HG02870 (cell line): Measurements from ENCODE around the gene RPL26.
A peak's percentile ranks its signal among the peaks of the same experiment; 100 is the strongest.

Experiments used
- ATAC-seq: cut with Tn5 transposase; IDR thresholded peaks from one replicate; pipeline ENCODE4 v1.9.1; 2021; ENCODE audit warnings: mild to moderate bottlenecking, moderate library complexity; ENCODE audit not compliant: unreplicated experiment

Gene RPL26

GRCh38 chr17:8383143-8383822, at the start of gene RPL26:
TSS of gene RPL26 (minus strand) at chr17:8383193. CDS start at chr17:8382310, 883 bp downstream.
- ATAC-seq, result peak; percentile 76

DNA sequence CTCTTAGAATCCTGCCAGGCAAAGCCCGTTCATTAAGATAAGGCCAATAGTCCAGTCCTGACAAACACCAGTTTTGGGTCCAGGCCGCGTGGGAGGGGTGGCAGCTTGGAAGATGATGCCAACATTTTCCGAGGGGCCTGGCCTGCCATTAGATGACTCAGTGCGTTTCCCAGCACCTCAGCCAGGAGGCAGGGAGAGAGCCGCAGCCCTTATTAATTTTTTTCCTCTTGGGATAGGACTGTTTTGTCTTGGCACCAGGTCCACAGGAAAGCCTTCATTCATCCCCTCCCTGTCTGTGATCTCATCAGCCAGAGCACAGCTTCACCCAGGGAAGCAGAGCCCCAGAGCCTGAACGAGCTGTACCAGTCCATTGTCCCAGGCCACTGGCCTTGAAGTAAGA, 48.0 kb upstream of the RPL26 start:
- no peak for ATAC-seq

DNA sequence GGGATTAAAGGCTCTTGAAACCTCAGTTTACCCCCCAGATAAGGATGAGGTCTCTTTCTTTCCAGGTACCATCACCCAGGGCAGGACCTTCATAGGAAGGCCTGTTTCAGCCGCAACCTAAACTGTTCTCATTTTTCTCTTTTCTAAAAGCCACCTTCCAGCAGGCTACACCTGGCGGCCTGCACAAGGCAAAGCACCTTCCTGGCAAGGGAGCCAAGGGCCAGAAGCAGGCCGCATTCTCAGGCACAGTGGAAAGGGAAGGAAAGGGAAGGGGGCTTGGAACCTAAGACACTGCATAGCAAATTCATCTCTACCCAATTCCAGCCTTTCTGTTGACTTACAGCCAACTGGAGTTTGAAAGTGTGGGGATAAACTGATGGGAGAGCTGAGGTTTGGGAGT, 43.8 kb upstream of the RPL26 start:
- ATAC-seq, result no peak

DNA sequence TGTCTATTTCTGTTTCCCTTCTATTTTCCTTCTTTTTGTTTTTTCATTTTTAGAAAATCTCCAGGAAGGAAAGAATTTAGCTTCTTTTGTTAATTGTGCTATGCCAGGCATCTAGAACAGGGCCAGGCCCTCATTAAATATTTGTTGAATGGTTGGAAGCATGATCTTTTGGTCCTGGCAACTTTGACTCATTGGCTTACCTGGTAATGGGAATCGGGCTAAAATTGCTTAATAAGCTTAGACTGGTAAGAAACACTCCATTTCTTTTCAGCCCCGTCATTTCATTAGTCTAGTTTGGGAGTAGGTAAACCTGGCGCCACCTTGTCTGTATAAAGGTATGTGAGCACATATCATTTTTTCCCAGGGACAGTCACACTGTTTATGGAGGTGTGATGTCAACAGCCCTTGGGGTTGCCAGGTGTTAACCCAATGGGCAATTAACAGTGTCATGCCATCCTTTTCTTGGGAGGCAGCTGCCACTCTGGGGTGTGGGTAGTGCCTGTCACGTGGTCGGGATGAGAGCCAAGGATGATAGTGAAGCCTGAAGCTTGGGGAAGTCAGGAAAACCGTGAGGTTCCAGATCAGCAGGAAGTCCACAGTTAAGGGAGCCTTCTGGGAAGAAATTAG, 43.2 kb upstream of the RPL26 start:
- ATAC-seq, result no peak

DNA sequence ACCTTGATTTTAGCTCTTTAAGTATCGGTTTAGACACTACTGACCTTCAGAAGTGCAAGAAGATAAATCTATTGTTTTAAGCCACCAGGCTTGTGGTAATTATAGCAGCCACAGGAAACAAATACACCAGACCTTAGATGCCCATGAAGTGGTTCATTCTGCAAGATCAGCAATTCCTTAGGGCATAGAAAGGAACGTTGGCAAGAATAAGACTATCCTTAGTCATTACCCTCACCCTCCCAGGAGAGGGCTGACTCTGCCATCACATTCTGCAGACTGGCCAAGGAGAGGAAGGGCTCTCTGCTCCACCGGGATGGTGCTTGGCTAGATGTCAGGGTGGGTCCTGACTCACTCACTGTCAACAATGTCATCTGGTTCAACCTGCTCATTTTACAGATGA, 38.6 kb upstream of the RPL26 start:
- no peak for ATAC-seq

DNA sequence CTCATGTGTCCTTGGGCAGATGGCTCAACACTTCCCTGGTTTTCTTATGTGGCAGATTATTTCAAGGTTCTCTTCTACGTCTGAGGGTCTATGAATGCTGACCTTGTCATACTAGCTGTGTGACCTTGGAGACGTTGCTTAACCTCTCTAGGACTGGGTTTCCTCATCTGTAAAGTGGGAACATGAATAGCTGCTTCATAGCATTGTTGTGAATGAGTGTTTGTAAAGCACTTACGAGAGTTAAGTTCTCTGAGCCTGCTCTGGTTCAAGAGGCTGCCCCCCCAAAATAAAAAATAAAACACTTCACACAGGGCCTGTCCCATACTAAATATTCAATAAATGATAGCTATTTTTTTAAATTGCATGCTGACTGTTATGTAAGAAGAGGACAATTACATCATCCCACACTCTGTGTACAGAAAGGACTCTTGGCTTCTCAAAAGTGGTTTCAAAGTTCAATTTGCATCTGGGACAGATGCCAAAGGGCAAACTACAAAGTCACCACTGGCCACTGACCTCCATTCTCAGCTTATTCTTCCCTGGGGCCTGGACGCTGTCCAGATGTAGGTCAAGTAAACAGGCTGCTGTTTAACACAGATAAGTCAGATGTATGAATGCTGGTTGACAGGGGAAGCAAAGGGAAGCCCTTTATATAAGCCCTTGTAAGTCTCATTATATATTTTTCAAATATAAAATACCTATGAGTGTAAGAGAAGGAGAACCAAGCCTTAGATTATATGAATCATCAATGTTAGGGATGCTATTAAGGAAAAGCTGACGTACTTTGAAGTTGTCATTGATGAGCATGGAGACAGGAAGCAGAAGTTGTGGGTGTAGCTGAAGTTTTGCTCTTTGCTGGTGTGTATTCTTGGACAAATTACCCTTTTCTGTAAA, 37.3 kb upstream of the RPL26 start:
- ATAC-seq, result no peak

DNA sequence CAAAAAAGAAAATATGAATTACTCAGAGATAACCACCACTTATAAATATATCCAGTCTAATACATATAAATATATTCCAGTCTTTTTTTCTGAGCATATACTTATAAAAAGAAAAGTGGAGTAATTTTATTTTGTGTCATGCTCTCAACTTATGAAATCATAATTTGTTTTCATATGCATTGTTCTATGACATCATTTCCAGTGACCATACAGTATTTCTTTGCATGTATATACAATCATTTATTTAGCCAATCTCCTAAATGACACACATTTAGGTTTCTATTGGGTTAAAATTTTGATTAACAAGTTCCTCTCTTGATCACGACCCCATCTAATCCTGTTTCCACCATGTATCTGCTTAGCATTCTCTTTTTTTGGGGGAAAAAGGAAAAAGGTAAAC, 36.3 kb upstream of the RPL26 start:
- no peak for ATAC-seq

DNA sequence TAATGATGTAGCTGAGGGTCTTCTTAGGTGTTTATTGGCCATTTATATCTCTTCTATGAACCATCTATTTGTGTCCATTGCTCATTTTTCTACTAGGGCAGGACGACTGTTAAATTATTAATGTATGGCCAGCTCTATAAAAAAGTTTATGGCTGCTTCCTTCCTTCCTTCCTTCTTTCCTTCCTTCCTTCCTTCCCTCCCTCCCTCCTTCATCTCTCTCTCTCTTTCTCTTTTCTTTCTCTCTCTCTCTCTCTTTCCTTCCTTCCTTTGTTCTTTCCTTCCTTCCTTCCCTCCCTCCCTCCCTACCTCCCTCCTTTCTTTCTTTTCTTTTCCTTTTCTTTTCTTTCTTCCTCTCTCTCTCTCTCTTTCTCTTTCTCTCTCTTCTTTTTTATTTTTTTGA, 35.5 kb upstream of the RPL26 start:
- ATAC-seq, result no peak

GRCh38 chr17:8417806-8418205, 34.8 kb upstream of the RPL26 start:
- no peak for ATAC-seq

DNA sequence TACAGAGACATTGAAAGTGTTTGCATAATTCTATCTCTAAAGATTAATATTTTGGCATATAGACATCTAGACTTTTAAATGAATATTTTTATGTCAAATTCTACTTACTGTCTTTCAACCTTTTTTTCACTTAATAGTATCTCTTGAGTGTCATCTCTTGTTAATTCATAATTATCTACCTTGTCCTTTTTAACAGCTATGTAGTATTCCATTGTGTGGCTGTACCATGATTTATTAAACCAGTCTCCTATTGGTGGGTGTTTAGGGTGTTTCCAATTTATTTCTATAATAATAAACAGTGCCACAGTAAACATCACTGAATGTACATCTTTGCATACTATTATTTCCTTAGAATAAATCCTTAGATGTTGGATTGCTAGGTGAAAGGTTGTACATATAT, 30.9 kb upstream of the RPL26 start:
- ATAC-seq, result no peak

- ATAC-seq, result no peak
Observed at GRCh38 chr17:8413328-8413727, 30.3 kb upstream of the RPL26 start.

DNA sequence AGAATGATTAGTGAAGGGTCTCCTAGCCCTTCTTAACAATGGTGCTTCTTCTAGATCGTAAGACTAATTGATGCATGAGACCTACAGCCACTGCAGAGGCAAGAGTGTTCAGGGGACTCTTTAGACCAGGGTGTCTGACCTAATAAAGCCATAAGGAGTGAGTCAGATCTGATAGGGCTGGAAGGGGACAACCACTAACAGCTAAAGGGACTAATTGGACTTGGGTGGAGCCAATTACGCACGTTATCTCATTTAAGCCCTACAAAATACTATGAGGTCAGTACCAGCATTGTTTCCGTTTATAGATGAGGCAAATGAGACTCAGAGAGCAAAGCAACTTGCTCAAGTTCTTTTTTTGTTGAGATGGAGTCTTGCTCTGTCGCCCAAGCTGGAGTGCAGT, 29.1 kb upstream of the RPL26 start:
- ATAC-seq, result no peak

DNA sequence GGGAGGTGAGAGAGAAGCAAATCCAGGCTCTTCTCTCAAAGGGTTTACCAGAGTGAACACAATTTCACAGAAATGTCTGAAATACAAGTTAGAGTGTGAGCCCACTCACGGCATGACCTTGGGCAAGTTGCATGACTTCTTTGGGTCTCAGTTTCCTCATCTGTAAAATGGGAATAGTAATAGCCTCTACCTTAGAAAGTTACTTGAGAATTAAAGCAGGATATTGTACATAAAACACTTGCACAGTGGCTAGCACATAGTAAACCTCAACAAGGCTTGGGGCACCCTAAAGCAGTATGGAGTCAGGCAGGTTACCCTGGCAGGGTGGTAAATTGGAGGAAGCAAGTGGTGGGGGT, 27.9 kb upstream of the RPL26 start:
- ATAC-seq, result no peak

DNA sequence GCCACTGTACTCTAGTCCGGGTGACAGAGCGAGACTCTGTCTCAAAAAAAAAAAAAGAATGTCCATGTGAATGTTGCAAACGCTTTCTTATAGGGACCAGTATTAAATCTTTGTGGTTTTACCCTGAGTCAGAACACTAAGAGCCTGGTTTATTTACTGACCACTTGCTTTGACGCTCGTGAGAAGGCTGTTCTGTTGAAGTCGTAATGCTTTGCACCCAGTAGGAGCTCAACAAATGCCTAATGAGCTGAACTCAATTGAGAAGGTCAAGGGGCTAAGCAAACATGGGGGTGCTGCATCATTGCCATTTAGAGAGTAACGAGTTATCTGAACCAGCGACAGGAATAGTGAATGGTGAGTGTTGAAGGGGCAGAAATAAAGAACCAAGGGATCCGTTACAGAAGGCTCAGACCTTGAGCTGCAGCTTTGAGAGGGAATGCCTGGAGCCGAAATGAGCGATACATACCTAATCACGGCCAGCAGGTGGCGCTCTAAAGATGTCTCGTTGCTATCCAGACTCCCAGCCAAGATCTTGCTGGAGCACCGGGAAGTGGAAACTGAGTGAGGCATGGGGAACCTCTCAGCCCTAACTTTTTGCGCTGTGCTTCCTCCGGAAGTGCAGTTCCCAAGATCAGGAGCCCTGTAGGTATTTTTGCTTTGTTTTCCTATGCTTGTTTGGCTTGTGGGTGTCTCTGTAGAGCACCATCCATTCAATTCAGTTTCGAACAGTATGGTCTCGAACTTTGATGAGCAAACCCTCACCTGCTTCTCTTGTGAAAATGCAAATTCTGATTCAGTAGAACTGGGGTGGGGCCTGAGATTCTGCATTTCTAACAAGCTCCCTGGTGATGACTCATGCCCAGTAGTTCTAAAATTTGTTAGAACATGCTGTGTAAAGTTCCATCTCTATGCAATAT, 27.2 kb upstream of the RPL26 start:
- no peak for ATAC-seq

- no peak for ATAC-seq
Observed at GRCh38 chr17:8408371-8408770, 25.4 kb upstream of the RPL26 start.

- ATAC-seq, result no peak
Observed at GRCh38 chr17:8406174-8406573, 23.2 kb upstream of the RPL26 start.

- no peak for ATAC-seq
Observed at GRCh38 chr17:8405499-8406016, 22.6 kb upstream of the RPL26 start.

- ATAC-seq, result no peak
Observed at GRCh38 chr17:8402921-8403536, 20.0 kb upstream of the RPL26 start.

DNA sequence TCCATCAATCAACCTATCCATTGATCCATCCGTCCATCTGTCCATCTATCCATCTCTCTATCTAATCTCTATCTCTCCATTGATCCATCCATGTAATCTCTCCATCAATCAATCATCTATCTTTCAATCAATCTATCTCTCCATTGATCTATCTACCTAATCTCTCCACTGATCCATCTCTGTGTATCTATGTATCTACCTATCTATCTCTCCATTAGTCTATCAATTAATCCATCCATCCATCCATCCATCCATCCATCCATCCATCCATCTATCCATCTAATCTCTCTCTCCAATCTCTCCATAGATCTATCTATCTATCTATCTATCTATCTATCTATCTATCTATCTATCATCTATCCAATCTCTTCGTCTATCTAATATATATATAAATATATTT, 18.1 kb upstream of the RPL26 start:
- no peak for ATAC-seq

DNA sequence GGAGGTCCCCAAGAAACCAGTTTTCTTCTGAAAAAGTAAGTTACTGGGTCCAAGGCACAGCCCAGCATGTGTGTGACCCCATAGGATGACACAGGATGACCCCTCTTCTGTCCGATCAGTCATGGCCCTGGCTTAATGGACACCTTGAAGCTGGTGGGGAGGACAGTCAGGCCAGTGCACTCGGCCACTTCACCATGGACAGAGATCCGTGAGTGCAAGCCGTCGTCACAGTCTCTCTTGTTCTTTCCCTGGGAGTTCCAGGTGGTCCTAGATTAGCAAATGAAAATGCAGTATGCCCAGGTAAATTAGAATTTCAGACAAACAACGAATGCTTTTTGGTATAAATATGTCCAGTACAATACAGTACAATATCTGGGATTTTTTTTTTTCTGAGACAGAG, 16.0 kb upstream of the RPL26 start:
- ATAC-seq, result no peak
